Ascending aorta (tissue), 2 donors: Measurements from ENCODE around the gene GIT1. TPM values are rescaled to one million over a fixed set of nuclear protein-coding genes. Genes with fewer than 3 reads are reported as not detected.
A peak's percentile ranks its signal among the peaks of the same experiment; 100 is the strongest.

ENCODE experiments used
- DNase-seq, 2 donors: peaks; one replicate each; pipeline ENCODE4 v3.0.0-alpha.2; 2019; ENCODE audit warnings: low spot score in 2 of 2
- H3K27ac ChIP-seq, 2 donors: fragments of 200-600 bp; sonication (generic); one replicate each; pipeline ENCODE4 v1.5.1; 2016 to 2017; ENCODE audit warnings: mild to moderate bottlenecking in 1 of 2
- H3K27me3 ChIP-seq: fragments of 200-600 bp; sonication (generic); one replicate; pipeline ENCODE4 v1.5.1; 2017
- H3K36me3 ChIP-seq, 2 donors: fragments of 200-600 bp; sonication (generic); one replicate each; pipeline ENCODE4 v1.5.1; 2016
- H3K4me1 ChIP-seq, 2 donors: fragments of 200-600 bp; sonication (generic); one replicate each; pipeline ENCODE4 v1.5.1; 2016 to 2017; ENCODE audit warnings: mild to moderate bottlenecking in 1 of 2
- H3K4me3 ChIP-seq, 2 donors: fragments of 200-600 bp; sonication (generic); one replicate each; pipeline ENCODE4 v1.5.1; 2016 to 2017; ENCODE audit warnings: mild to moderate bottlenecking in 1 of 2
- H3K9me3 ChIP-seq, 2 donors: fragments of 200-600 bp; sonication (generic); one replicate each; pipeline ENCODE4 v1.5.1; 2016
- CTCF ChIP-seq, 3 experiments: fragments of 200-600 bp in 2 of 3; fragments of 450-650 bp in 1 of 3; sonication (generic) in 2 of 3; IDR thresholded peaks; one replicate each; pipeline ENCODE4 v1.5.1; 2016 to 2019; ENCODE audit warnings: antibody characterized with exemption in 3 of 3, mild to moderate bottlenecking in 1 of 3, moderate library complexity in 1 of 3
- intact Hi-C: fragments of 100-400 bp; cut with DNase I; formaldehyde crosslinking; loops from one replicate; pipeline ENCODE4 v1.15.1; 2023
- total RNA-seq: library from RNA; depleted of rRNA; stranded (reverse); fragments of >200 nt; gene quantifications from one replicate; pipeline ENCODE4 v1.1.0, GENCODE V29; 2016

The GIT1 gene
- total RNA-seq, 1 donor from 2014 or later: 142 TPM

DNA sequence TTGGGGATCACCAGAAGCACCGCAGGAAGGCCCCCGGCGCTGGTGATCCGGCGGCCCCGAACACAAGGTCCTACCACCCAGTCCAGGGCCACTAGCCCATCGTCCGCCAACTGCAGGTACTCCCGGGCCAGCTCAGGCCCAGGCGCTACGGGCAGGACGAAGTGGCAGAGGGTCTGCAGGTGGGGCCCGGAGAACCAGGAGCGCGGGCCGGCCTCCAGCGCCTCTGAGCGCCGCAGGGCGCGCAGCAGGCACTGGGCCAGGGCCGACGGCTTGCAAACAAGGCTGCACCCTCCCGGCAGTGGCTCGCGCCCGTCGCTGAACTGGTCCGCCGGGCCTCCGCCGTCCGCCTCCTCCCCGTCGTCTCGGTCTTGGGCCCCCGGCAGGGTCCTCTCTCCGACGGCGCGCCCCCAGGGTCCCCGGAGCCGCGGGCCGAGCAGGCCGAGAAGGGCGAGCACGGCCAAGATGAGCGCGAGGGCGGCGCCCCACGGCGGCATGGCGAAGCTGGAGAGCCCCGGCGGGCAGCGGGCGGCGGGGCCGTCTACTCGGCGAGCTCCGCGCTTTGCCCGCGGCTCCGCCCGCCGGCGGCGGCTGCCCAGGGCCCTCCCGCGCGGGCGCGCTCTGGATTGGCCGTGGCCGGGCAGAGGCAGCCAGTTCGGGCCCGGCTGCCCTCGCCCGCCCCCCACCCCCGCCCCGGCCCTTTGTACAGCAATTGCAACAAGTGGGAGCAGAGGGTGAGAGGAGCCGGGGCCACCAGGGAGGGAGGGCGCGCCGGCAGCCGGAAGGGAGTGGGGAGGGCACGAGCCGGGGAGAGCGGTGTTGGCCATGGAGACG, 22.8 kb downstream of the GIT1 start, which contains the start of gene ABHD15:
ABHD15 (minus strand) TSS at position 565 of the 831 bp plus-strand sequence; CDS start at position 494, 71 bp downstream.
- Histone ChIP-seq H3K4me3 (peak within 1 kb of the TSS; percentile 83 to 95), H3K27me3 (no peaks in the 10 kb centered on the region), H3K9me3 (no peaks in the 10 kb centered on the region), H3K27ac (peak within 1 kb of the TSS; percentile 86 to 91), H3K4me1 (peaks cover 6 to 16% of the 10 kb centered on the region in 2 donors), H3K36me3 (peaks cover 0 to 5% of the 10 kb centered on the region in 2 donors)
- TF ChIP-seq CTCF (IDR thresholded peaks at IDR 0.05): peak in 1 of 3 experiments; percentile 5
- intact Hi-C loops: no loop called here
- DNase-seq: peak in 1 of 2 donors; percentile 86

GRCh38 chr17:29565643-29566472, 23.6 kb downstream of the GIT1 start:
- Histone ChIP-seq H3K4me3 (peak overlapping the region; percentile 83 to 95), H3K27ac (peak overlapping the region; percentile 41 to 91), H3K36me3 (peaks cover 0 to 5% of the 10 kb centered on the region in 2 donors), H3K9me3 (no peaks in the 10 kb centered on the region), H3K4me1 (peaks cover 6 to 16% of the 10 kb centered on the region in 2 donors), H3K27me3 (no peaks in the 10 kb centered on the region)
- no peak for DNase-seq
- intact Hi-C loops: no loop called here
- TF ChIP-seq CTCF (IDR thresholded peaks at IDR 0.05): no peak

DNA sequence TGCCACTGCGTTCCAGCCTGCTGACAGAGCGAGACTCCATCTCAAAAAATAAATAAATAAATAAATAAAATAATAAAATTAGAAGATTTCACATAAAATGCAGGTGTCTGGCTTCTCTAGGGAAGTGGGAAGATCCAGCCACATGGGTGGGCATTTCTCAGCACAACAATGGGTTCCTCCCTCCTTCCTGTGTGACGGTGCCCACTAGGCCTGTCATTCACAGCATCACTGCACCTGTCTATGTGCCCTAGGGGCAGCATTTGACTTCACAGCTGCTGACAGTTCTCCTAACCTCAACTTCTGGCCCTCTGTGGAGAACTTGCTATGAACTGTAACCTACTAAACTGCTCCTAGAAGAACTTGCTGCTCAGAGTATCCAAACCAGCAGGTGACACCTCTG, 25.6 kb downstream of the GIT1 start:
- no peaks in the 10 kb centered on the region for H3K9me3 ChIP-seq
- H3K4me3 ChIP-seq: no peak overlapping the region
- peaks cover 0 to 5% of the 10 kb centered on the region in 2 donors for H3K36me3 ChIP-seq
- no peak for DNase-seq
- intact Hi-C loops: no loop called here
- H3K4me1 ChIP-seq: peaks cover 4 to 9% of the 10 kb centered on the region in 2 donors
- H3K27ac ChIP-seq: no peak overlapping the region
- no peak for TF ChIP-seq CTCF (IDR thresholded peaks at IDR 0.05)
- H3K27me3 ChIP-seq: no peaks in the 10 kb centered on the region

GRCh38 chr17:29562615-29563014, 26.8 kb downstream of the GIT1 start:
- intact Hi-C loops: no loop called here
- peaks cover 0 to 5% of the 10 kb centered on the region in 2 donors for H3K36me3 ChIP-seq
- no peak for TF ChIP-seq CTCF (IDR thresholded peaks at IDR 0.05)
- no peak for DNase-seq
- no peak overlapping the region for H3K27ac ChIP-seq
- no peak overlapping the region for H3K4me3 ChIP-seq
- H3K4me1 ChIP-seq: peaks cover 4 to 9% of the 10 kb centered on the region in 2 donors
- no peaks in the 10 kb centered on the region for H3K27me3 ChIP-seq
- H3K9me3 ChIP-seq: no peaks in the 10 kb centered on the region

GRCh38 chr17:29561554-29562517, 27.6 kb downstream of the GIT1 start:
- Histone ChIP-seq H3K4me3 (no peak overlapping the region), H3K27ac (peak overlapping the region in 1 of 2 donors; percentile 9), H3K27me3 (no peaks in the 10 kb centered on the region), H3K9me3 (no peaks in the 10 kb centered on the region), H3K36me3 (peaks cover 0 to 5% of the 10 kb centered on the region in 2 donors), H3K4me1 (peaks cover 4 to 9% of the 10 kb centered on the region in 2 donors)
- intact Hi-C loops: no loop called here
- no peak for DNase-seq
- TF ChIP-seq CTCF (IDR thresholded peaks at IDR 0.05): no peak
